Mesenchymal stem cell (in vitro differentiated cells and primary cell): ENCODE measurements around the gene USH2A.

Source experiments
- DNase-seq: peaks from one replicate; pipeline ENCODE4 v3.0.0-alpha.2; 2013
- H2AFZ ChIP-seq: one replicate; pipeline ENCODE4 v1.6.1; 2013; ENCODE audit warnings: low read depth, mild to moderate bottlenecking, control low read depth, inconsistent platforms, low read length, moderate library complexity
- H2AK5ac ChIP-seq: 2 replicates; pipeline ENCODE4 v1.6.1; 2013; ENCODE audit warnings: low read length, moderate library complexity, mild to moderate bottlenecking, inconsistent platforms; ENCODE audit not compliant: severe bottlenecking
- H2BK120ac ChIP-seq: one replicate; pipeline ENCODE4 v1.6.1; 2013; ENCODE audit warnings: low read depth, mild to moderate bottlenecking, inconsistent platforms, low read length, moderate library complexity
- H2BK12ac ChIP-seq, 2 experiments: one replicate each; pipeline ENCODE4 v1.6.1; 2013; ENCODE audit warnings: inconsistent platforms in 2 of 2, low read length in 2 of 2, mild to moderate bottlenecking in 2 of 2, moderate library complexity in 2 of 2, control low read depth in 1 of 2
- H2BK15ac ChIP-seq: one replicate; pipeline ENCODE4 v1.6.1; 2013; ENCODE audit warnings: mild to moderate bottlenecking, low read depth, inconsistent platforms; ENCODE audit not compliant: poor library complexity, severe bottlenecking
- H2BK5ac ChIP-seq: 2 replicates; pipeline ENCODE4 v1.6.1; 2013; ENCODE audit warnings: low read depth, mild to moderate bottlenecking, low read length, control low read depth, inconsistent platforms; ENCODE audit not compliant: poor library complexity, severe bottlenecking
- H3K14ac ChIP-seq, 2 experiments: one replicate each; pipeline ENCODE4 v1.6.1; 2013; ENCODE audit warnings: inconsistent platforms in 2 of 2, low read length in 2 of 2, control low read depth in 1 of 2, mild to moderate bottlenecking in 1 of 2, moderate library complexity in 1 of 2
- H3K18ac ChIP-seq, 2 experiments: one replicate each; pipeline ENCODE4 v1.6.1; 2013; ENCODE audit warnings: inconsistent platforms in 2 of 2, low read length in 2 of 2, control low read depth in 1 of 2, low read depth in 1 of 2, mild to moderate bottlenecking in 1 of 2
- H3K23ac ChIP-seq, 2 experiments: one replicate each; pipeline ENCODE4 v1.6.1; 2013; ENCODE audit warnings: inconsistent platforms in 2 of 2, low read length in 2 of 2, mild to moderate bottlenecking in 2 of 2, moderate library complexity in 2 of 2, control low read depth in 1 of 2
- H3K27ac ChIP-seq: 2 replicates; pipeline ENCODE4 v1.5.1; 2013; ENCODE audit warnings: mild to moderate bottlenecking, moderate library complexity, low read length, control low read depth, inconsistent platforms; ENCODE audit not compliant: poor library complexity, severe bottlenecking
- H3K27me3 ChIP-seq, 2 experiments: 2 replicates each; pipeline versions ENCODE4 v1.6.1 to v1.7.0; 2013; ENCODE audit warnings: low read length in 2 of 2, mild to moderate bottlenecking in 2 of 2, moderate library complexity in 2 of 2, control low read depth in 1 of 2, inconsistent platforms in 1 of 2; ENCODE audit not compliant: control insufficient read depth in 1 of 2, insufficient read depth in 1 of 2
- H3K36me3 ChIP-seq, 2 experiments: 2 replicates each; pipeline versions ENCODE4 v1.6.1 to v1.7.0; 2013; ENCODE audit warnings: low read length in 2 of 2, control low read depth in 1 of 2, inconsistent platforms in 1 of 2, low read depth in 1 of 2, mild to moderate bottlenecking in 1 of 2; ENCODE audit not compliant: insufficient read depth in 2 of 2, control insufficient read depth in 1 of 2
- H3K4ac ChIP-seq, 2 experiments: one replicate each; pipeline ENCODE4 v1.6.1; 2013; ENCODE audit warnings: inconsistent platforms in 2 of 2, low read length in 2 of 2, mild to moderate bottlenecking in 2 of 2, moderate library complexity in 2 of 2, control low read depth in 1 of 2, low read depth in 1 of 2
- H3K4me1 ChIP-seq: 2 replicates; pipeline ENCODE4 v1.6.1; 2013; ENCODE audit warnings: low read depth, low read length, control low read depth; ENCODE audit not compliant: control insufficient read depth, insufficient read depth
- H3K4me2 ChIP-seq: 2 replicates; pipeline ENCODE4 v1.6.1; 2013; ENCODE audit warnings: low read length, mild to moderate bottlenecking, inconsistent platforms; ENCODE audit not compliant: poor library complexity, severe bottlenecking
- H3K4me3 ChIP-seq, 2 experiments: 2 replicates each; pipeline versions ENCODE4 v1.5.1 to v1.7.0; 2013; ENCODE audit warnings: low read length in 2 of 2, mild to moderate bottlenecking in 2 of 2, control low read depth in 1 of 2, low read depth in 1 of 2; ENCODE audit not compliant: insufficient read depth in 1 of 2
- H3K79me1 ChIP-seq: replicated peaks from 2 replicates; pipeline ENCODE4 v1.6.1; 2013; ENCODE audit warnings: mild to moderate bottlenecking, control low read depth, low read length, inconsistent platforms; ENCODE audit not compliant: poor library complexity, severe bottlenecking
- H3K9ac ChIP-seq: 2 replicates; pipeline ENCODE4 v1.7.0; 2013; ENCODE audit warnings: mild to moderate bottlenecking, low read length, moderate library complexity
- H3K9me3 ChIP-seq: 2 replicates; pipeline ENCODE4 v1.7.0; 2013; ENCODE audit warnings: mild to moderate bottlenecking, low read length; ENCODE audit not compliant: control insufficient read depth
- H4K8ac ChIP-seq: one replicate; pipeline ENCODE4 v1.6.1; 2013; ENCODE audit warnings: inconsistent platforms, mild to moderate bottlenecking, low read length, moderate library complexity
- H4K91ac ChIP-seq: one replicate; pipeline ENCODE4 v1.6.1; 2013; ENCODE audit warnings: mild to moderate bottlenecking, low read length, inconsistent platforms
- WGBS: methylation state at CpG from one replicate; pipeline ENCODE4 v1.1.7; 2013; ENCODE audit warnings: mixed read lengths; 5-methylcytosine and 5-hydroxymethylcytosine counted together

USH2A gene

DNA sequence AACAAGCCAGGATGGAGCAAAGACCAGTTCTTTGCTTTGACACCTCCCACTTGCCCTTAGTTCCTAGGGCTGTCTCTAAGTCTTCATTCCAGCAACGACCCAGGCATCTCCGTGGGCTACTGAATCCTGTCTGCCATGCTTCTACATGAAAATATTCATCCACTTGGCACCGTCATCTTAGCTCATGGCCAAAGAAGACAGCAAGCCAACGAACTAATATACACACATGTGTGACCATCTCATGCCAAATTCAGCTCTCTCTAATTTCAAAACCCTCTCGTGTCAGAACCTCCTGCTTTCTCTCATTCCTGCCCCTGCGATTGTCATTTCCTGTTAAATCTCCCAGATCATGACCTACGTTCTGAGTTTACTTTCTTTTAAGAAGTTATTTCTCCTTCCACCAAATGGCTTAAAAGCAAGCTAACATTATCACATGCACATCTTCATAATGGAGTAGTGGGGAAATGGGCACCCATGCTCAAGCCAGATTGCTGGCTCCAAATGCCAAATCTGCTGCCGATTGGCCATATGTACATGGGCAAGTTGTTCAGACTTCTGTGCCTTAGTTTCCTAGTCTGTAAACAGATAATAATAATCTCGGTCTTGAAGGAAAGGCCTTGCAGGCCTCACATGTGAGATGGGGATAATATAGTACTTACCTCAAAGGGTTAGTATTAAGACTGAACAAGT is 373.4 kb downstream of the USH2A start:
- H2BK12ac ChIP-seq = no peak overlapping the region
- H3K4me2 ChIP-seq = no peak overlapping the region
- H3K79me1 ChIP-seq = no peaks in the 10 kb centered on the region
- no peak overlapping the region for H2BK120ac ChIP-seq
- no peak overlapping the region for H3K18ac ChIP-seq
- H3K9ac ChIP-seq = no peak overlapping the region
- H3K23ac ChIP-seq = no peak overlapping the region
- no peak overlapping the region for H3K4ac ChIP-seq
- peaks cover under 1% of the 10 kb centered on the region for H3K4me1 ChIP-seq
- H2BK5ac ChIP-seq = no peak overlapping the region
- H3K27ac ChIP-seq = no peak overlapping the region
- no peak overlapping the region for H2BK15ac ChIP-seq
- no peaks in the 10 kb centered on the region for H3K27me3 ChIP-seq
- no peak overlapping the region for H4K91ac ChIP-seq
- no peak for DNase-seq
- H3K4me3 ChIP-seq = no peak overlapping the region
- no peak overlapping the region for H3K14ac ChIP-seq
- no peak overlapping the region for H4K8ac ChIP-seq
- H3K36me3 ChIP-seq = no peaks in the 10 kb centered on the region
- WGBS = 92% methylated on average over 9 of the region's 9 CpGs
- H2AK5ac ChIP-seq = no peak overlapping the region
- no peaks in the 10 kb centered on the region for H3K9me3 ChIP-seq
- H2AFZ ChIP-seq = no peak overlapping the region

DNA sequence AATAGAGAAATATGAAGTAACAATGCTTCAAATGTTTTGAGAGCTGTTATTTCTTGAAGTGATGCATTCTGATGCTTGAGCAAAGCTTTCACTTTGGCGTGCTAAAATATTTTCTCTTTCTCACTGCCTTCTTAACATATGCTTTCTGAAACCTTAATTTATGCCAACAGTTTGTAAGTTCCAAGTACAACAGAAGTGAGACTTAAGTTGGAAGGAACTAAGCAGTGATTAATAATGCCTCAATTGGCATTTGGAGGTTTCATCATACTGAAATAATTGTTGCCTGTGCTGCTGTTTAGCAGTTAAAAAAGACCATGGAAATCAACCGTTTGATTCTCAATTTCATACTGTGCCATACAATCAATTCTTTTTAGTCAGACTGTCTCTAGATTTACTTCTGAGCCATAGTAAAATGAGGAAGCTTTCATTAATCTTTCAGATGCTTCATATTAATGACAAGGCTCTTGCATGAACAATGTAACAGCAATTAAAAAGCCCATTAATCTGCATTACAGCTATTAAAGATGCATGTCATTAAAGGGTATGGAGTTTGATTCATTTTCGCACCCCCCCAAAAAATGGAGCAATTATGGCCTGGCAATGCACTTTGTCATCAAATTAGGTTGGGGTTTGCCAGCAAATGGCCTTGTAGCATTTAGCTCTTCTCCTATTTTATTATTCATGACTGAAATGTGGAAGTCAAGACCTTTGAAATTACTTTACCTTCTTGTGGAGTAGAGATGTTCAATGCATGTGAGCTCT is 375.3 kb downstream of the USH2A start:
- H2BK120ac ChIP-seq = no peak overlapping the region
- H4K91ac ChIP-seq = no peak overlapping the region
- H3K14ac ChIP-seq = no peak overlapping the region
- no peak overlapping the region for H3K18ac ChIP-seq
- H2AFZ ChIP-seq = no peak overlapping the region
- H2BK5ac ChIP-seq = no peak overlapping the region
- no peak overlapping the region for H2BK12ac ChIP-seq
- H3K9me3 ChIP-seq = no peaks in the 10 kb centered on the region
- H2AK5ac ChIP-seq = no peak overlapping the region
- H4K8ac ChIP-seq = no peak overlapping the region
- H3K27me3 ChIP-seq = no peaks in the 10 kb centered on the region
- 92% methylated on average over 3 of the region's 3 CpGs for WGBS
- H3K4me2 ChIP-seq = no peak overlapping the region
- H3K9ac ChIP-seq = no peak overlapping the region
- no peak overlapping the region for H3K4ac ChIP-seq
- no peak for DNase-seq
- H3K4me3 ChIP-seq = peak overlapping the region in 1 of 2 experiments; percentile 42
- no peak overlapping the region for H3K27ac ChIP-seq
- H2BK15ac ChIP-seq = no peak overlapping the region
- H3K23ac ChIP-seq = no peak overlapping the region
- H3K4me1 ChIP-seq = peaks cover 2% of the 10 kb centered on the region
- no peaks in the 10 kb centered on the region for H3K36me3 ChIP-seq
- no peaks in the 10 kb centered on the region for H3K79me1 ChIP-seq

DNA sequence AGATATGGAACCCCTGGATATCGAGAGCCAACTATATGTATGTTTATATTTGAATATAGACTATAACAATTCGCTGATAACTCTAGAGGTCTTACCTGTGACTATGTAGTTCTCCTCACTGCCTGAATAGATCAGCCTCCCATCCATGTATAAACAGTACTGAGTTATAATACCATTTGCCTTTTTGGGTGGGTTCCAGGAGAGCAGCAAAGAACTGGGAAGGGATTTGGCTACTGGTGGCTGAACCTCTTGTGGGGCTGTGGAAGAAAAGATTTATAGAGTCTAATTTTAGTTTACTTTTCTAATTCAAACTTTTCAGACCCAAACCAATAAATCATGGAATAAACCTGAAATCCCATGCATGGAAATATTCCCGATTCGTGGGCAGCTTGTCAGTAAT is 376.9 kb downstream of the USH2A start:
- Histone ChIP-seq H3K79me1 (no peaks in the 10 kb centered on the region), H2BK12ac (no peak overlapping the region)
- no peak for DNase-seq

DNA sequence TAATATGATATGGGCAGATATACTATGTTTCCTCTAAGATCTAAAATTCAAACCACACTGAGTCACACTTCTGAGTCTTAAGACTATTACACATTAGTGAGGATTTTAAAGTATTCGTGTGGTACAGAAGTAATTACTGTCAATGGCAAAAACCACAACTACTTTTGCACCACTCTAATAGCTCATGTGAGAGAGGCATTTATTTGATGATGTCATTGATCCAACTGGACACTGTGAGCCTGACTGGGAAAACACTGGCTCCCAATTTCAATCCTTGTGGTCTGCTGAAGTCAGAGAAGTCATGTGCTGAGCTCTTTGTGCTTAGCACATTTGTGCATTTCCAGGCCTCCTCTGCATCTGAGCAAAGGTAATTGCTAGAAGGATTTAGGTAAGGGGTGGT is 377.8 kb downstream of the USH2A start:
- H3K4ac ChIP-seq = no peak overlapping the region
- peak overlapping the region in 1 of 2 experiments; percentile 52 for H3K18ac ChIP-seq
- H3K9ac ChIP-seq = peak overlapping the region; percentile 75
- DNase-seq = peak; percentile 94
- H3K79me1 ChIP-seq = no peaks in the 10 kb centered on the region
- peak overlapping the region; percentile 58 for H2AK5ac ChIP-seq
- H3K4me2 ChIP-seq = no peak overlapping the region
- no peak overlapping the region for H3K14ac ChIP-seq
- H3K27me3 ChIP-seq = no peaks in the 10 kb centered on the region
- H2AFZ ChIP-seq = no peak overlapping the region
- no peaks in the 10 kb centered on the region for H3K36me3 ChIP-seq
- H4K91ac ChIP-seq = no peak overlapping the region
- H3K27ac ChIP-seq = peak overlapping the region; percentile 97
- H3K4me3 ChIP-seq = peak overlapping the region in 1 of 2 experiments; percentile 0
- WGBS = no CpG with 5 or more reads among the region's 1 CpG
- no peak overlapping the region for H4K8ac ChIP-seq
- H2BK15ac ChIP-seq = no peak overlapping the region
- no peaks in the 10 kb centered on the region for H3K9me3 ChIP-seq
- no peak overlapping the region for H2BK12ac ChIP-seq
- no peak overlapping the region for H3K23ac ChIP-seq
- no peak overlapping the region for H2BK5ac ChIP-seq
- H2BK120ac ChIP-seq = no peak overlapping the region
- peaks cover 2% of the 10 kb centered on the region for H3K4me1 ChIP-seq

More for the DNA sequence above, 376.9 kb downstream of the USH2A start:
- Histone ChIP-seq H2BK15ac (no peak overlapping the region), H3K9me3 (no peaks in the 10 kb centered on the region), H2AK5ac (no peak overlapping the region), H3K14ac (no peak overlapping the region), H4K8ac (no peak overlapping the region), H3K23ac (no peak overlapping the region), H3K4me3 (no peak overlapping the region), H3K18ac (no peak overlapping the region), H3K9ac (peak overlapping the region; percentile 75), H3K27ac (no peak overlapping the region), H2AFZ (no peak overlapping the region), H2BK5ac (no peak overlapping the region), H3K27me3 (no peaks in the 10 kb centered on the region), H4K91ac (no peak overlapping the region), H3K36me3 (no peaks in the 10 kb centered on the region), H3K4ac (no peak overlapping the region), H3K4me2 (no peak overlapping the region), H2BK120ac (no peak overlapping the region), H3K4me1 (peaks cover 2% of the 10 kb centered on the region)
- WGBS = no CpG with 5 or more reads among the region's 4 CpGs
